Tibial artery (tissue), 4 donors: ENCODE results near the gene OPN4.
A peak's percentile ranks its signal among the peaks of the same experiment; 100 is the strongest.

ENCODE experiments used
- DNase-seq, 2 donors: peaks; one replicate each; pipeline ENCODE4 v3.0.0-alpha.2; 2019
- H3K27ac ChIP-seq, 2 donors: fragments of 200-600 bp; sonication (generic) in 1 of 2; 1 replicate in 1 of 2; 2 replicates in 1 of 2; pipeline ENCODE4 v1.5.1; 2018 to 2019; ENCODE audit warnings: mild to moderate bottlenecking in 1 of 2
- H3K27me3 ChIP-seq, 2 donors: fragments of 200-600 bp; sonication (generic) in 1 of 2; one replicate each; pipeline versions ENCODE4 v1.5.1 to v1.6.0; 2016 to 2019
- H3K36me3 ChIP-seq, 3 donors: fragments of 200-600 bp; sonication (generic) in 2 of 3; one replicate each; pipeline ENCODE4 v1.5.1; 2016 to 2019; ENCODE audit warnings: mild to moderate bottlenecking in 2 of 3
- H3K4me1 ChIP-seq, 4 donors: fragments of 200-600 bp; sonication (generic) in 2 of 4; 1 replicate in 3 of 4; 2 replicates in 1 of 4; pipeline ENCODE4 v1.5.1; 2016 to 2019
- H3K4me3 ChIP-seq, 2 donors: fragments of 200-600 bp; sonication (generic) in 1 of 2; 1 replicate in 1 of 2; 2 replicates in 1 of 2; pipeline ENCODE4 v1.5.1; 2018 to 2019; ENCODE audit warnings: mild to moderate bottlenecking in 2 of 2
- H3K9me3 ChIP-seq, 3 donors: fragments of 200-600 bp; sonication (generic) in 1 of 3; one replicate each; pipeline ENCODE4 v1.5.1; 2016 to 2019
- CTCF ChIP-seq, 2 experiments: fragments of 200-600 bp in 1 of 2; fragments of 450-650 bp in 1 of 2; IDR thresholded peaks; one replicate each; pipeline ENCODE4 v1.5.1; 2017 to 2019; ENCODE audit warnings: antibody characterized with exemption in 2 of 2, mild to moderate bottlenecking in 1 of 2, moderate library complexity in 1 of 2
- intact Hi-C: fragments of 100-400 bp; cut with DNase I; formaldehyde crosslinking; loops from one replicate; pipeline ENCODE4 v1.15.0; 2023; ENCODE audit warnings: low total_unique reads

Gene OPN4

GRCh38 chr10:86667421-86668181 is 13.3 kb downstream of the OPN4 start:
- Histone ChIP-seq H3K9me3 (no peaks in the 10 kb centered on the region), H3K27ac (peak overlapping the region; percentile 81 to 89), H3K27me3 (no peaks in the 10 kb centered on the region), H3K4me1 (peaks cover 0 to 70% (median 52%) of the 10 kb centered on the region in 4 donors), H3K4me3 (peak overlapping the region; percentile 51 to 61), H3K36me3 (no peaks in the 10 kb centered on the region)
- peak; percentile 56 to 93 for DNase-seq
- no peak for TF ChIP-seq CTCF (IDR thresholded peaks at IDR 0.05)
- intact Hi-C loops, result no loop called here

GRCh38 chr10:86668297-86669165 is 14.2 kb downstream of the OPN4 start, which contains the start of gene LDB3:
Gene LDB3, plus strand, starts transcription at chr10:86668511. Its CDS starts 181 bp downstream, at chr10:86668692.
- no peaks in the 10 kb centered on the region for H3K27me3 ChIP-seq
- H3K27ac ChIP-seq, result peak within 1 kb of the TSS; percentile 81 to 89
- DNase-seq, result peak; percentile 80 to 96
- peaks cover 0 to 80% (median 62%) of the 10 kb centered on the region in 4 donors for H3K4me1 ChIP-seq
- H3K9me3 ChIP-seq, result no peaks in the 10 kb centered on the region
- H3K36me3 ChIP-seq, result no peaks in the 10 kb centered on the region
- no peak for TF ChIP-seq CTCF (IDR thresholded peaks at IDR 0.05)
- intact Hi-C loops, result no loop called here
- peak within 1 kb of the TSS; percentile 51 to 61 for H3K4me3 ChIP-seq

- H3K27ac ChIP-seq, result peak overlapping the region; percentile 81 to 89
- H3K9me3 ChIP-seq, result no peaks in the 10 kb centered on the region
- H3K4me1 ChIP-seq, result peaks cover 0 to 90% (median 75%) of the 10 kb centered on the region in 4 donors
These were observed 16.0 kb downstream of the OPN4 start for GRCh38 chr10:86670290-86670811.

GRCh38 chr10:86670876-86671275 is 16.5 kb downstream of the OPN4 start:
- Histone ChIP-seq H3K9me3 (no peaks in the 10 kb centered on the region), H3K27ac (peak overlapping the region; percentile 81 to 89), H3K4me1 (peaks cover 0 to 93% (median 80%) of the 10 kb centered on the region in 4 donors), H3K27me3 (no peaks in the 10 kb centered on the region), H3K4me3 (peak overlapping the region; percentile 51 to 61), H3K36me3 (no peaks in the 10 kb centered on the region)
- no peak for DNase-seq
- intact Hi-C loops, result no loop called here
- TF ChIP-seq CTCF (IDR thresholded peaks at IDR 0.05), result no peak

More at GRCh38 chr10:86670290-86670811, 16.0 kb downstream of the OPN4 start:
- Histone ChIP-seq H3K27me3 (no peaks in the 10 kb centered on the region), H3K4me3 (peak overlapping the region; percentile 51 to 61), H3K36me3 (no peaks in the 10 kb centered on the region)
- TF ChIP-seq CTCF (IDR thresholded peaks at IDR 0.05), result no peak
- DNase-seq, result no peak
- intact Hi-C loops, result no loop called here

- DNase-seq, result no peak
- H3K4me1 ChIP-seq, result peaks cover 0 to 93% (median 81%) of the 10 kb centered on the region in 4 donors
- no peaks in the 10 kb centered on the region for H3K27me3 ChIP-seq
- peak overlapping the region; percentile 81 to 89 for H3K27ac ChIP-seq
- H3K36me3 ChIP-seq, result no peaks in the 10 kb centered on the region
- no peaks in the 10 kb centered on the region for H3K9me3 ChIP-seq
- no peak for TF ChIP-seq CTCF (IDR thresholded peaks at IDR 0.05)
- intact Hi-C loops, result no loop called here
- H3K4me3 ChIP-seq, result peak overlapping the region; percentile 51 to 61
These were observed 17.1 kb downstream of the OPN4 start for GRCh38 chr10:86671419-86671818.
